ENCODE data around the gene KCNRG.
"Not testable (repeated sequence)": the region's sequence is repeated elsewhere in the genome, so short reads cannot be mapped to it uniquely, and the experiment has no call there.

KCNRG gene, protein sequence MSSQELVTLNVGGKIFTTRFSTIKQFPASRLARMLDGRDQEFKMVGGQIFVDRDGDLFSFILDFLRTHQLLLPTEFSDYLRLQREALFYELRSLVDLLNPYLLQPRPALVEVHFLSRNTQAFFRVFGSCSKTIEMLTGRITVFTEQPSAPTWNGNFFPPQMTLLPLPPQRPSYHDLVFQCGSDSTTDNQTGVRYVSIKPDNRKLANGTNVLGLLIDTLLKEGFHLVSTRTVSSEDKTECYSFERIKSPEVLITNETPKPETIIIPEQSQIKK

GRCh38 chr13:50015258-50015657 is at the start of gene KCNRG:
KCNRG (plus strand) TSS chr13:50015444; CDS start chr13:50015494, 50 bp downstream.
- DNase-seq (ENCODE audit: low spot score) = no peak

DNA sequence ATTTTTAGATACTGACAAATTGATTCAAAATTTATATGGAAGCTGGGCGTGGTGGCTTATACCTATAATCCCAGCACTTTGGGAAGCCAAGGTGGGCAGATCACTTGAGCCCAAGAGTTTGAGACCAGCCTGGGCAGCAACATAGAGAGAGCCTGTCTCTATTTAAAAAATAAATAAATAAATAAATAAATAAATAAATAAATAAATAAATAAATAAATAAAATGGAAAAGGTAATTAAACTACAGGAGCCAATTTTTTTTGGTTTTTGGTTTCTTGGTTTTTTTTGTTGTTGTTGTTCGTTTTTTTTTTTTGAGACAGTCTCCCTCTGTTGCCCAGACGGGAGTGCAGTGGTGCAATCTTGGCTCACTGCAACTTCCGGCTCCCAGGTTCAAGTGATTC is 47.8 kb upstream of the KCNRG start:
- DNase-seq (ENCODE audit: low spot score) = no peak

GRCh38 chr13:49972709-49973108 is 42.5 kb upstream of the KCNRG start:
- no peak for DNase-seq (ENCODE audit: low spot score)

DNA sequence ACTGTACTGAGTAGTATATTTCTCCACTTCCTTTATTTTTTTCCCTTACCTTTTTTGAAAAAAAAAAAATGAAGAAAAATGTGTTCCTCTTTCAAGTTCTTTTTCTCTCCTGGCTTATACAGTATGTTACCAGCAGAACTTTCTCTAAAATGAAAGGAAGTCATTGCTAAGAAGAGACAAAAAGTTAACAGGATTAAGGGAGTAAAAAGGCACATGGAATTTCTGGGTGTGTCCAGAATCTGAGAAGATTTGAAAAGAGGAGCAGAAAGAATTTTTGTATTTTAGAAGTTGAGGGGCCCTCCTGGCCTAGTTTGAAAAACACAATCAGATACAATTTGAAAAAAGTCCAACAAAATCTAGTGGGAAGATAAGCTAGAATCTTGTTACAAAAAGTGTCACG is 39.4 kb upstream of the KCNRG start:
- no peak for DNase-seq (ENCODE audit: low spot score)

DNA sequence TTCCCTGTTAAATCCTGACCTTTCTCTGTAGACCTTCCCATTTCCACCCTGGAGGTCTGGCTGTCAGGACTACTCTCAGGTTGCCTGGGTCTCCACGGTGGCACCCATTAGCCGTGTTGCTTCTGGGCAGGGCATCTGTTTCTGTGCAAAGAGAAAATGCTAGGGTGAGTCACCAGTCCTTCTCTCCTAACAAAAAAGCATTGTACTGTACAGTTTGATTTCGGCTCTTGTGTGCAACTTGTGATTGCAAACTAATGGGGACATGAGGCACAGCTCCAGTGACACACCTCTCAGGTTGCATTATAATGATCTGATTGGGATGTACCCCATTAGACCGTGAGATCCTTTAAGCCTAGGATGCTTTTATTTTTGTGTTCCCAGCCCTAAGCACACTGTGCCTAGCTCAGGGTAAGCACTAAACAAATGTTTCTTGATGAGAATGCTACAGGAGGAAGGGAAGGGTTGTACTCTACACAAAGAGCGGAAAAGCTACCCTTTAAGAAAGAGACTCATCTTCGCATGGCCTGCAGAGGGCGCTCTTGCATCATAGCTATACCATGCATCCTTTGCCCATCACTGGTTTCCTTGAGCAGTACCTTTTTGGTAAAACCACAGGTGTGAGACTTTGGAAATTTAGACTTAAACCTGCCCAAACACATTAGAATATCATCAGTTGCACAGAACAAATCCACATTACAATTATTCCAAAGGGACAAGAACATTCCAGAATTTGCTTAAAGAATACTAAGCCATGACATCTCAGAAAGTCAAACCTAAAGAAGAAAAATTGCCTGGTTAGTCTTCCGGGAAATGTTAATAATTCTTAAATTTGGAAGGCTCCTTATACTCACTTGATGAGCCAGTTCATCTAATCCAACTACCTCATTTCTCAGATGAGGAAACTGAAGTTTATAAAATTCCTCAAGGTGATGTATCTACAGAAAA is 38.7 kb upstream of the KCNRG start:
- DNase-seq (ENCODE audit: low spot score) = peak; percentile 90

DNA sequence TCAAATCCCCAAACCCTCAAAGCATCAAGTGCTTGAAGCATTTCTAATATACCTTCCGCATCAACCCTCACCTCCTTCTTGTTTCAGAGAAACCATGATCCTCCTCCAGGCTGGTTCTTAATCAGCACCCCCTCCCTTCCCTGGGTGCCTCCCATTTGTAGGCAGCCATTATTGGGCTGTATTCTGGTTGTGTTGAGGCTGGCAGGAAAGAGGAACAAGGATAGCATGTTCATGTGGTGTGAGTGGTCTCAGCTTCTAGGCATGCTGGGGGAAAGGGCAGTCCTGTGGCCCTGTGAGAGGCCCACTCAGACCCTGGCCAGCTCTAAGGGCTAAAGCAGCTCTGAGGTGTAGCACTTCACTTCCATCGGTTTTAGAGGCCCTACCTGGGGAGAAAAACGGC is 37.3 kb upstream of the KCNRG start:
- no peak for DNase-seq (ENCODE audit: low spot score)

DNA sequence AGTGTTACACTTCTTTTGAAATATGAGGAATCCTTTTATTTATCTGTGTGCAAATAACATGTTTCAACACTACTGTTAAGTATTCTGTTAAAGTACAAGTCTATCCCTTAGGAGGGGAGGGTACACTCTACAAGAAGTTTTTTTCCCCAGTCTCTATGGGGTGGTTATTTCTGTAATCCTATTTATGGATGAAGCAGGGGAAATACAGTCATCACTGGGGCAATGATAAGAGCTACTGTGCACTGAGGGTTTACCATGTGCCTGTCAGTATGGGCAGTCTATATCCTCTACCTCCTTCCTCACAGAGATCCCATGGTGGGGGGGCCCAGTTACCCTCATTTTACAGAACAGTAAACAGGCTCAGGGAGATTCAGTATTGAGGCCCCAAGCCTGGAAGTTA is 35.0 kb upstream of the KCNRG start:
- DNase-seq (ENCODE audit: low spot score) = no peak

- no peak for DNase-seq (ENCODE audit: low spot score)
Measured at GRCh38 chr13:49985129-49985528, 30.1 kb upstream of the KCNRG start.

DNA sequence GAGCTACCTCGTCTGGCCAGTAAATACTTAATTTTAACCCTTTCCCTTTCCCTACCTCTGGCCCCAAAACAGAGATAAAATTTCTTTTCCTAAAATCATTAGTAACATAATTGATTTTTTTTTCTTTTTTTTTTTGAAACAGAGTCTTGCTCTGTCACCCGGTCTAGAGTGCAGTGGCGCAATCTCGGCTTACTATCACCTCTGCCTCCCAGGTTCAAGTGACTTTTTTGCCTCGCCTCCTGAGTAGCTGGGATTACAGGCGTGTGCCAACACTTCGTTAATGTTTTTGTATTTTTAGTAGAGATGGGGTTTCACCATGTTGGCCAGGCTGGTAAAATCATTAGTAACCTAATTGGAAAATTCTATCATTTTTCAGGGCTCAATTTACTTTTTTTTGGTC is 28.8 kb upstream of the KCNRG start:
- no peak for DNase-seq (ENCODE audit: low spot score)

GRCh38 chr13:49990612-49991011 is 24.6 kb upstream of the KCNRG start:
- DNase-seq (ENCODE audit: low spot score) = not testable (repeated sequence)

DNA sequence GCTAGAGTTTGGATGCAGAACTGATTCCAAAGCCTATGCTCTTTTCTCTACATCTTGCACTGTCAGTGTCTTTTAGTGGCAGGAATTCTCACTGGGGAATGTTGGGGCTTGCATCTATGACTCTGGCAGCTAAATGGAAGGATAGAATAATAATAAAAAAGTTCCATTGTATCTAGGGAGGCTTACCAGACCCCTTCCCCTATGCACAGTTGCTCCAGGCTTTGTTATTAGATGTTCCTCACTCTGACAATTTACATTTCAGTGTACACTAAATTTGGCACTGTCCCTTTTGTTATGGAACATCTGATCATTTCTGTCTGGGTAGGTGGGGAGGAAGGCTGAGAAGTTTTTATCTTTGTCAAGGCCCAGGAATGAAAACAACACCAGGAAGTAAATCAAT is 22.1 kb upstream of the KCNRG start:
- no peak for DNase-seq (ENCODE audit: low spot score)

DNA sequence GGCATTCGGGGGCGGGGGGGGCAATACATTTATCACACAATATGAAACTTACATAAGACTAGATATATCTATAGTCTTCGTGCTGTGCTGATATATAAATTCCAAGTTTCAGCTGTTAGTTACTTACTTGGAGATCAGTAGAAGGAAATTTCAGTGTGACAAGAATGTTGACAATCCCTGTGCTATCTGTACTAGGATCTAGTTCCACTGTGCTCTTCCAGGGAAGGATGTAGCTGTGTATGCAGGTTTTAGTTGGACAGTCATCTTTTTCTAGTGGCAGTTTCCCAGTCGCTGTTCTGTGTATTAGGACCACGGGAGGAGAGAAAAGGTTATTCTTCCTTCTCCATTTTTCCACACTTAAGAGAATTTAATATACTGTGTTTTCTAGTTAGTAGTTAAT is 21.6 kb upstream of the KCNRG start:
- DNase-seq (ENCODE audit: low spot score) = no peak

- no peak for DNase-seq (ENCODE audit: low spot score)
Measured at GRCh38 chr13:49995625-49996101, 19.6 kb upstream of the KCNRG start.

GRCh38 chr13:49996161-49996915 is 18.9 kb upstream of the KCNRG start:
- peak; percentile 94 for DNase-seq (ENCODE audit: low spot score)

DNA sequence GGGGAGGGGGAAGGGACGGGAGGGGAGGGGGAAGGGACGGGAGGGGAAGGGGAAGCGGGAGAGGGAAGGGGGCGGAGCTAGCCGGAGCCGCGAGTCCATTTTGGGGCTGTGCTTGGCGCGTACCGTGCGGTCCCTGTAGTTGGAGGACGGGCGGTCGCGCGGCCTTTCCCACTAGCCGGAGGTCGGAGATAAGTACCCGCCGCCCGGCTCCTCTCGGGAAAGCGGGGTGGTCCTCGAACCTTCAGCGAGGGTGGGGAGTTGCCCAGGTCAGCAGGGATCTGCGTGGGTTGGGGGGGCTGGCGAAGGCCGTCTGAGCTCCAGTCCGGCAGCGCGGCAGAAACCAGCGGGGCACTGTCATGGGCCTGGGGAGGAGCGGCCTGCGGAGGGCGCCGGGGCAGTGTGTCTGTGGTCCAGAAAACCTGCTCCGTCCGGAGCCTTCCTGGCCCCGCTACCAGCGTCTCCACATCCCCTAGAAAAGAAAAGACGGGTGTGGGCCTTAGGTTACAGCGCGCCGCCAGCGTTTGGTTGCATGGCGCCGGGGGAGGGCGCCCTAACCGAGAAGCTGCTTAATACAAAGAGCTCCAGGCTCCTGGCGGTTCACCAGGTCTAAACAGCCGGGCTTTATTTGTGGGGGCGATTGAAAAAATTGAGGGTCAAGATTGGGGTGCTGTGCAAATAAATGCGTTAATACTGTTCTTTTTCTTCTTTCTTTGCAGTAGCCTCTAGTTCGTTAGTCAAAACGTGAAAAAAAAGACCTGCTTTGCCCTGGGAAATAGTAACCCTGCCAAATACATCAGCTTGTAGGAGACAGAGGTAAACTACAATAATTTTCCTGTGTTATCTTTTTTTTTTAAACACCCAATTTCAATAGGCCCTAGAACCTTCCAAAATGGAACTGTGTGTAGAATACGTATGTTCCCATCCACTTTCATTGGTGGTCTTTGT is 18.0 kb upstream of the KCNRG start, which contains the start of gene TRIM13:
TSS of gene TRIM13 (plus strand) at position 92 of the 945 bp plus-strand sequence. CDS start 14,899 bp downstream, outside the sequence.
- DNase-seq (ENCODE audit: low spot score) = peak; percentile 95

- no peak for DNase-seq (ENCODE audit: low spot score)
Measured at GRCh38 chr13:49997955-49998354, 17.3 kb upstream of the KCNRG start.

DNA sequence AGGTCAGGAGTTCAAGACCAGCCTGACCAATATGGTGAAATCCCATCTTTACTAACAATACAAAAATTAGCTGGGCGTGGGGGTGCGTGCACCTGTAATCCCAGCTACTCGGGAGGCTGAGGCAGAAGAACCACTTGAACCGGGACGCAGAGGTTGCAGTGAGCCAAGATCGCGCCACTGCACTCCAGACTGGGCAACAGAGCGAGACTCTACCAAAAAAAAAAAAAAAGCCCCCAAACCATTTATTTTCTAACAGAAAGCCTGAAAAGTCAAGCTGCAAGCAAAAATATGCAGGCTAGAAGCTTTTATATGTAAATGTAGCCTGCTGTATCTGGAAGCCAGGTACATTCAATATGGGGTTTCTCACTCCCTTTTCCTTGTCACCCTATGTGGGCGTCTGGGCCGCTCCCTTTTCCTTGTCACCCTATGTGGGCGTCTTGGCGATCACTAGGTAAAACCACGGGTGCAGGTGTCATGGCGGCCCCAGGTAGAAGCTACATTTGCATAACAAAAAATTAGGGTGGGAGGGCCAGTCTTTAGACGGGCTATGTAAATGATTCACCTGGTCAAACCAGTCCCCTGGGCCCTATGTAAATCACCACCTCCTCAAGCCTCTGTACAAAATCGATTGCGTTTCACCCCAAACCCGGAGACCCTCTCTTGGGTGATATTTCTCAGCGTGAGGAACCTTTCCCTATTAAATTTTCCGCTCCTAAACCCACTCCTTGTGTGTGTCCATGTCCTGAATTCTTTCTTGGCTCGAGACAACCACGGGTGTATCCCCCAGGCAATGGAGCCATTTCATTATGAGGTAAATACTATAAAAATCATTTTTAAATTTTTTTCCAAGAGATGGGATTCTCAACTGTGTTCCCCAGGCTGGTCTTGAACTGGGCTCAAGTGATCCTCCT is 16.3 kb upstream of the KCNRG start:
- DNase-seq (ENCODE audit: low spot score) = no peak

DNA sequence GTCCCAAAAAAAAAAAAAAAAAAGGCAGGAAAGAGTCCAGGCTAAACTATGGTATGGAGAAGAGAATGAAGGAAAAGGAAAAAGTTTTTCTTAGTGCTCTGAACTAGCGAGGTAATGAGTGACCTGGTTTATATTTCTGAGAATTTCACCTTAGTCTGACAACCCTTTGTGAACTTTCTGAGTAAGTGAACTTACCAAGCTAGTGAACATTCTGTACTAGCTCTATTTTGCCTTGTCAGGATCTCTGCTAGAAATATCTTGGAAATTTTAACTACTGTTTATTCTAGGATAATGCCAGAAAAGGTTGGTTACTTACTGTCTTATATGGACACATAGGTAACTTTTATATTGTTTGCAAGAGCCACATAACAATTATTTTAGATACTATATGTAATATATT is 14.0 kb upstream of the KCNRG start:
- no peak for DNase-seq (ENCODE audit: low spot score)

GRCh38 chr13:50006426-50007135 is 8.7 kb upstream of the KCNRG start:
- DNase-seq (ENCODE audit: low spot score) = no peak

All from Ammon's horn (tissue), 1 donor.